T-cell (primary cell): ENCODE measurements around the gene CLEC10A. TPM values are rescaled to one million over a fixed set of nuclear protein-coding genes. Genes with fewer than 3 reads are reported as not detected.

Source experiments
- ATAC-seq, 4 experiments: fragments of 200-7000 bp in 3 of 4; fragments of 150-1000 bp in 1 of 4; cut with Tn5 transposase; replicated peaks in 1 of 4; 1 replicate in 3 of 4; 2 replicates in 1 of 4; pipeline ENCODE4 v1.10.0; 2021; ENCODE audit warnings: moderate library complexity in 3 of 4, mild to moderate bottlenecking in 2 of 4, moderate number of reproducible peaks in 1 of 4
- CTCF ChIA-PET, 2 donors: fragments of 300-600 bp; sonication (Branson Sonifier 250); formaldehyde crosslinking; loops; one replicate each; lab custom pipeline; 2022; ENCODE audit warnings: antibody characterized with exemption in 2 of 2; lab: Charles Lee
- POLR2A ChIA-PET, 2 donors: fragments of 300-600 bp; sonication (Branson Sonifier 250); formaldehyde crosslinking; loops; one replicate each; lab custom pipeline; 2022; ENCODE audit warnings: antibody characterized with exemption in 2 of 2; lab: Charles Lee
- DNase-seq, 35 experiments: peaks; one replicate each; pipeline versions ENCODE4 v3.0.0 to v3.0.0-alpha.2; 2013 to 2023
- H3K27ac ChIP-seq: one replicate; pipeline ENCODE4 v1.5.1; 2013; ENCODE audit warnings: low read length
- H3K27me3 ChIP-seq, 2 experiments: replicated peaks in 1 of 2; 1 replicate in 1 of 2; 2 replicates in 1 of 2; pipeline versions ENCODE4 v1.6.1 to v1.7.0; 2013; ENCODE audit warnings: low read length in 1 of 2, mixed read lengths in 1 of 2; ENCODE audit not compliant: control insufficient read depth in 2 of 2, insufficient read depth in 2 of 2; ENCODE audit errors: extremely low read depth in 1 of 2
- H3K36me3 ChIP-seq, 2 donors: 1 replicate in 1 of 2; 2 replicates in 1 of 2; pipeline versions ENCODE4 v1.6.1 to v1.7.0; 2013; ENCODE audit warnings: low read length in 1 of 2; ENCODE audit not compliant: control insufficient read depth in 2 of 2, insufficient read depth in 1 of 2; ENCODE audit errors: extremely low read depth in 1 of 2
- H3K4me1 ChIP-seq, 2 experiments: 1 replicate in 1 of 2; 2 replicates in 1 of 2; pipeline versions ENCODE4 v1.6.1 to v1.7.0; 2013; ENCODE audit warnings: low read length in 2 of 2, mixed read lengths in 1 of 2; ENCODE audit not compliant: insufficient read depth in 2 of 2, control insufficient read depth in 1 of 2; ENCODE audit errors: extremely low read depth in 1 of 2
- H3K4me3 ChIP-seq, 2 donors: 1 replicate in 1 of 2; 2 replicates in 1 of 2; pipeline versions ENCODE4 v1.5.1 to v1.7.0; 2013; ENCODE audit warnings: mild to moderate bottlenecking in 2 of 2, low read length in 1 of 2, moderate library complexity in 1 of 2; ENCODE audit not compliant: control insufficient read depth in 1 of 2; ENCODE audit errors: extremely low read depth in 1 of 2
- H3K9me3 ChIP-seq: 2 replicates; pipeline ENCODE4 v1.7.0; 2013
- H3K27ac Mint-ChIP-seq, 2 donors: one replicate each; pipeline ENCODE4 v1.8.0; 2020 to 2021; ENCODE audit warnings: mild to moderate bottlenecking in 2 of 2, mixed read lengths in 2 of 2
- H3K27me3 Mint-ChIP-seq, 2 donors: one replicate each; pipeline ENCODE4 v1.8.0; 2021 to 2022; ENCODE audit warnings: mixed read lengths in 2 of 2
- H3K36me3 Mint-ChIP-seq: one replicate; pipeline ENCODE4 v1.8.0; 2021; ENCODE audit warnings: mixed read lengths
- H3K4me1 Mint-ChIP-seq, 3 donors: one replicate each; pipeline ENCODE4 v1.8.0; 2020 to 2022; ENCODE audit warnings: mixed read lengths in 3 of 3, mild to moderate bottlenecking in 1 of 3
- H3K4me3 Mint-ChIP-seq, 3 donors: one replicate each; pipeline ENCODE4 v1.8.0; 2020 to 2022; ENCODE audit warnings: mild to moderate bottlenecking in 3 of 3, mixed read lengths in 3 of 3, moderate library complexity in 3 of 3
- H3K9me3 Mint-ChIP-seq, 3 donors: one replicate each; pipeline ENCODE4 v1.8.0; 2020 to 2022; ENCODE audit warnings: mixed read lengths in 3 of 3
- WGBS: methylation state at CpG from one replicate; pipeline ENCODE4 v1.1.5; 2013; ENCODE audit warnings: missing lambda C conversion rate; ENCODE audit not compliant: insufficient coverage; 5-methylcytosine and 5-hydroxymethylcytosine counted together
- total RNA-seq, 35 experiments: library from RNA in 6 of 35; stranded (reverse) in 6 of 35; fragments of 120-200 nt in 1 of 35; gene quantifications; one replicate each; pipeline versions ENCODE4 v1.2.1 to v1.2.4 and lab custom pipeline; 2013 to 2026

The CLEC10A gene
- total RNA-seq, 5 donors from 2014 or later (not counting 1 experiment from before 2014, with no cell fraction given), result not detected

- ATAC-seq, result no peak
- DNase-seq, result no peak
- Histone ChIP-seq H3K4me3 (no peak overlapping the region), H3K9me3 (no peaks in the 10 kb centered on the region), H3K36me3 (no peaks in the 10 kb centered on the region), H3K4me1 (peaks cover 0 to 11% of the 10 kb centered on the region in 2 experiments), H3K27me3 (peaks cover 0 to 30% of the 10 kb centered on the region in 2 experiments), H3K27ac (no peak overlapping the region)
- Mint-ChIP-seq H3K27me3 (peaks cover 0 to 4% of the 10 kb centered on the region in 2 donors), H3K36me3 (no peaks in the 10 kb centered on the region), H3K4me1 (peaks cover 7 to 13% (median 12%) of the 10 kb centered on the region in 3 donors), H3K27ac (no peak overlapping the region), H3K4me3 (no peak overlapping the region), H3K9me3 (no peaks in the 10 kb centered on the region)
- 60% methylated on average over 10 of the region's 10 CpGs for WGBS
- ChIA-PET CTCF (interaction anchor here in 1 of 2 donors (0.5 kb wide), 1 partner anchor 195 kb away, joined by 3 read pairs; no protein-coding TSS in a partner anchor), POLR2A (no interaction called here)
Observed at GRCh38 chr17:7109461-7110322, 29.6 kb upstream of the CLEC10A start.

DNA sequence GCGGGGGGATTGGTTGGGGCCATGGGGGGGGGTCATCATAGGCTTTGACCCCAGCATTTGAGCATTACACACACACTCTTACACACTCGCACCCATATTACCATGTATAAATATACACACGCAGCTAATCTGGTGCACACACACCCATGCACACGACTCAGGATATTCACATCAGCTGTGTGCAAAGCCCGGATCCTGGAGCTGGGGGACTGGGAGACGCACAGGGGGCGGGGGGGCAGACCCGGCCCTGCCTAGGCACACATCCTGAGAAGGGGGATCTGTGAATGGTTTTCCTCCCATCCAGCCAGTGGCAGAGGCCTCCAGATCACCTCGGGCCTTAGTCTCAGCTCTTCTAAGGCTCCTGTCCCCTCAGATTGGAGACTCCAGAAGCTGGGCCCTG is 28.9 kb upstream of the CLEC10A start:
- no peak for ATAC-seq
- Histone ChIP-seq H3K4me1 (peaks cover 0 to 11% of the 10 kb centered on the region in 2 experiments), H3K4me3 (no peak overlapping the region), H3K36me3 (no peaks in the 10 kb centered on the region), H3K27me3 (peaks cover 0 to 25% of the 10 kb centered on the region in 2 experiments), H3K9me3 (no peaks in the 10 kb centered on the region), H3K27ac (no peak overlapping the region)
- no peak overlapping the region for H3K27ac Mint-ChIP-seq
- H3K27me3 Mint-ChIP-seq, result peaks cover 0 to 4% of the 10 kb centered on the region in 2 donors
- H3K4me3 Mint-ChIP-seq, result no peak overlapping the region
- whole genome bisulfite sequencing, result 75% methylated on average over 1 of the region's 9 CpGs
- ChIA-PET POLR2A (interaction anchor here in 1 of 2 donors (0.6 kb wide), 1 partner anchor 22 kb away, joined by 3 read pairs; no protein-coding TSS in a partner anchor), CTCF (no interaction called here)
- H3K36me3 Mint-ChIP-seq, result no peaks in the 10 kb centered on the region
- no peaks in the 10 kb centered on the region for H3K9me3 Mint-ChIP-seq
- H3K4me1 Mint-ChIP-seq, result peaks cover 7 to 13% (median 12%) of the 10 kb centered on the region in 3 donors
- DNase-seq, result no peak

DNA sequence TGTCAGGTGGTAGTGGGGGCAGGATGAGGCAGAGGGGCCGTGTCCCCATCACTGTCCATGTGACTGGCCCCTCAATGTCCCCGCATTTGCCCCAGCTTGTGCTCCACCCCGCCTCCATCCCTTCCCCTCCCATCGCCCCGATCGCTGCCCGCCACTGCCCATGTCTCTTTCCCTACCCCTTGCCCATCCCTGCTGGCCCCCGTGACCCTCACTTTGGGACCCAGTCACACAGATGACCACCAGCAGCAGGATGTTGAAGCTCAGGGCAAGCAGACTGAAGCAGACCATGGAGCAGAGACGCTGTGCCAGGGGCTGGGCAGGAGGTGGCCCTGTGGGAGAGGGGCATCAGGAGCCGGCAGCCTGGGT is 28.5 kb upstream of the CLEC10A start:
- H3K27me3 ChIP-seq, result peaks cover 0 to 22% of the 10 kb centered on the region in 2 experiments
- H3K27me3 Mint-ChIP-seq, result peaks cover 0 to 4% of the 10 kb centered on the region in 2 donors
- no peak overlapping the region for H3K4me3 ChIP-seq
- H3K27ac Mint-ChIP-seq, result no peak overlapping the region
- H3K9me3 ChIP-seq, result no peaks in the 10 kb centered on the region
- ChIA-PET POLR2A (interaction anchor here in 1 of 2 donors (0.6 kb wide), 1 partner anchor 21 kb away, joined by 3 read pairs; no protein-coding TSS in a partner anchor), CTCF (no interaction called here)
- DNase-seq (no peak), ATAC-seq (no peak)
- peaks cover 0 to 11% of the 10 kb centered on the region in 2 experiments for H3K4me1 ChIP-seq
- no peaks in the 10 kb centered on the region for H3K9me3 Mint-ChIP-seq
- no peak overlapping the region for H3K27ac ChIP-seq
- H3K36me3 ChIP-seq, result no peaks in the 10 kb centered on the region
- no peak overlapping the region for H3K4me3 Mint-ChIP-seq
- H3K4me1 Mint-ChIP-seq, result peaks cover 7 to 13% (median 12%) of the 10 kb centered on the region in 3 donors
- no peaks in the 10 kb centered on the region for H3K36me3 Mint-ChIP-seq
- WGBS, result 84% methylated on average over 8 of the region's 10 CpGs

- peaks cover 0 to 11% of the 10 kb centered on the region in 2 experiments for H3K4me1 ChIP-seq
- CTCF ChIA-PET, result no interaction called here
Observed at GRCh38 chr17:7107795-7108559, 27.9 kb upstream of the CLEC10A start.

DNA sequence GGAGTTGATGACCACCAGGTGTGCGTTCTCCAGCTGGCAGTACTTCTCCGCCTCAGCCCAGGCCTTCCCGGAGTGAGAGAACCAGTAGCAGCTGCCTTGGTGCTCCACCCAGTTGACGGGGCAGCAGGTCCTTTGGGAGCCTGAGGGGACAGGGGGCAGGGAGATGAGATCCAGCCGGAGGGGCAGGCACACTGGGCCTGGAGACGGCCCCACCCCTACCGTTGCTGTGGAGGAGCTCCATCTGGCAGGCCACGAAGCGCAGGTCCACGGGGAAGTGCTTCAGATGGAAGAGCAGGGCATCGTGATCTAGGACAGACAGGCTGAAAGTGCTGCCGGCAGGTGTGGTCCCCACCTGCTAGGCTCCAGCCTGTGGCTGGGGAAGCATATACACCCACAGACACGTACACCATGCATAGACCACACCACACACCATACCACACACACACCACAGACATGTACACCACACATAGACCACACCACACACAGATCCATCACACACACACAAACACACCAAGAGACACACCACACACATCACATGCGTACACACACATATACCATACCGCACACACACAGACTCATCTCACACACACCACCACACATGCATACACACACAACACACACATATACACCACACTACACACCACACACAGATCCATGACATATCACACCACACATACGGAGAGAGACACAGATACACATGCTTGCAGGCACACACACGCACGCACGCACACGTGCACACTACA is 27.1 kb upstream of the CLEC10A start:
- POLR2A ChIA-PET, result no interaction called here
- H3K27ac Mint-ChIP-seq, result no peak overlapping the region
- no peak overlapping the region for H3K4me3 Mint-ChIP-seq
- 81% methylated on average over 19 of the region's 20 CpGs for WGBS
- H3K9me3 Mint-ChIP-seq, result no peaks in the 10 kb centered on the region
- H3K36me3 Mint-ChIP-seq, result no peaks in the 10 kb centered on the region
- H3K27ac ChIP-seq, result no peak overlapping the region
- no peaks in the 10 kb centered on the region for H3K36me3 ChIP-seq
- H3K27me3 ChIP-seq, result peaks cover 0 to 27% of the 10 kb centered on the region in 2 experiments
- no peak overlapping the region for H3K4me3 ChIP-seq
- H3K4me1 ChIP-seq, result peaks cover 0 to 11% of the 10 kb centered on the region in 2 experiments
- H3K9me3 ChIP-seq, result no peaks in the 10 kb centered on the region
- H3K27me3 Mint-ChIP-seq, result peaks cover 4 to 16% of the 10 kb centered on the region in 2 donors
- H3K4me1 Mint-ChIP-seq, result peaks cover 7 to 13% (median 12%) of the 10 kb centered on the region in 3 donors
- no peak for DNase-seq
- CTCF ChIA-PET, result interaction anchor here in 1 of 2 donors (0.7 kb wide), 1 partner anchor 103 kb away, joined by 3 read pairs; no protein-coding TSS in a partner anchor
- no peak for ATAC-seq

More at GRCh38 chr17:7107795-7108559, 27.9 kb upstream of the CLEC10A start:
- H3K4me1 Mint-ChIP-seq, result peaks cover 7 to 13% (median 12%) of the 10 kb centered on the region in 3 donors
- POLR2A ChIA-PET, result no interaction called here
- DNase-seq (no peak), ATAC-seq (no peak)
- H3K4me3 Mint-ChIP-seq, result no peak overlapping the region
- H3K27me3 Mint-ChIP-seq, result peaks cover 4 to 9% of the 10 kb centered on the region in 2 donors
- Histone ChIP-seq H3K36me3 (no peaks in the 10 kb centered on the region), H3K27me3 (peaks cover 0 to 25% of the 10 kb centered on the region in 2 experiments), H3K27ac (no peak overlapping the region), H3K4me3 (no peak overlapping the region), H3K9me3 (no peaks in the 10 kb centered on the region)
- H3K9me3 Mint-ChIP-seq, result no peaks in the 10 kb centered on the region
- 85% methylated on average over 28 of the region's 32 CpGs for WGBS
- no peak overlapping the region for H3K27ac Mint-ChIP-seq
- no peaks in the 10 kb centered on the region for H3K36me3 Mint-ChIP-seq
